HK-2 (cell line): ENCODE data around the gene RSPH10B.
"Not testable (repeated sequence)": the region's sequence is repeated elsewhere in the genome, so short reads cannot be mapped to it uniquely, and the experiment has no call there.

Experiments used
- DNase-seq: peaks from one replicate; pipeline ENCODE4 v3.0.0-alpha.2; 2018; ENCODE audit not compliant: unreplicated experiment

The RSPH10B gene

GRCh38 chr7:5926263-5926870, 44.1 kb downstream of the RSPH10B start:
- not testable (repeated sequence) for DNase-seq

GRCh38 chr7:5924630-5925029, 45.9 kb downstream of the RSPH10B start:
- not testable (repeated sequence) for DNase-seq

GRCh38 chr7:5924180-5924579, 46.3 kb downstream of the RSPH10B start:
- not testable (repeated sequence) for DNase-seq

GRCh38 chr7:5916529-5916928, 54.0 kb downstream of the RSPH10B start:
- not testable (repeated sequence) for DNase-seq

DNA sequence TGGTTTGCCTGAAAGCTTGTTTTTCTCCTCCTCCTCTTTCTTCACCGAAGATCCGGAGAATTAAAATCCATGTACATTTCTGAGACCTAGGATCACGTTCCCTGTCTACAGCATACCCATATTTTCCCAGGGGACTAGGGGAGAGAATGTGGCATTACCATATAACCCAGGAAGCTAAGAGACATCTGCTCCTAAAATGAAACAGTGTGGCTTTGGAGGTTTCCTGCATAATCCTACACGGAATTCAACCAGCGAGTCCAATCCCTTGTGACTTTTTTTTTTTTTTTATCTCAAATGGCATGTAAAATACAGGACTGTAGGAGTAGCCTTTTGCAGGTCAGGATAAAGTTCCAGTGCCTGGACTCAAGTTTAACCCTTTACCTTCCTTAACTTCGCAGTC, 61.7 kb downstream of the RSPH10B start:
- not testable (repeated sequence) for DNase-seq

GRCh38 chr7:5904726-5905125, 65.8 kb downstream of the RSPH10B start:
- not testable (repeated sequence) for DNase-seq

GRCh38 chr7:5903002-5903401, 67.5 kb downstream of the RSPH10B start:
- not testable (repeated sequence) for DNase-seq

DNA sequence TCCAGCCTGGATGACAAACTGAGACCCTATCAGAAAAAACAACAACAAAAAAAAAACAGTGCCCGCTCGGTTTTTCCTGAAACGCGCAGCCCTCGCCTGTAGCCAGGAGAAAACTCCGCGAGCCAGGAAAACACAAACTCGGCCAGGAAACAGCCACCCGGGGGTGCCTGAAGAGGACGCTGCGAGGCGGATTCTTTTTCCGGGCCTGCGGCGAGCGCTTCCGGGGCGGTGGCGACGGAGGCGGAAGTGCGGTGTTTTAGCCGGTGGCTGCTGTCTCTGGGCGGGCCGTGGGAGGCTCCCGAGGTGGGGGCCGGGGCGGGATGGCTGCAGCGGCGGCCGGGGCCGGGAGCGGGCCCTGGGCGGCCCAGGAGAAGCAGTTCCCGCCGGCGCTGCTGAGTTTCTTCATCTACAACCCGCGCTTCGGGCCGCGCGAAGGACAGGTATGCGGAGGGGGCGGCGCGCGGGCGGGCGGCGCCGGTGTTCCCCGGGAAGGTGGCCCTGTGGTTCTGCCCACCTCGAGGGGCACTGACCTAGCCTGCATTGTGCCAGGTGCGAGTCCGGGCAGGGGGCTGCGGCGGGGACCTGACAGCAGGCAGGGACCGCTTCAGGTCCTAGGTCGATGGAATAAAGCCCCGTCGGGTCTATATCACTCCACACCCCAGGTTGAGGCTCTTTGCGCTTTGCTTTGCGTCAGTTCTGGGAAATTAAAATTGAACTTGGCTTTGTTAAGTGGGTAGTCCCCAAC, 71.8 kb downstream of the RSPH10B start, which contains the start of gene CCZ1:
CCZ1 (plus strand) TSS at position 254 of the 745 bp plus-strand sequence; CDS start at position 321, 67 bp downstream.
- peak; percentile 61 for DNase-seq

GRCh38 chr7:5897369-5897919, 73.0 kb downstream of the RSPH10B start:
- DNase-seq = not testable (repeated sequence)

DNA sequence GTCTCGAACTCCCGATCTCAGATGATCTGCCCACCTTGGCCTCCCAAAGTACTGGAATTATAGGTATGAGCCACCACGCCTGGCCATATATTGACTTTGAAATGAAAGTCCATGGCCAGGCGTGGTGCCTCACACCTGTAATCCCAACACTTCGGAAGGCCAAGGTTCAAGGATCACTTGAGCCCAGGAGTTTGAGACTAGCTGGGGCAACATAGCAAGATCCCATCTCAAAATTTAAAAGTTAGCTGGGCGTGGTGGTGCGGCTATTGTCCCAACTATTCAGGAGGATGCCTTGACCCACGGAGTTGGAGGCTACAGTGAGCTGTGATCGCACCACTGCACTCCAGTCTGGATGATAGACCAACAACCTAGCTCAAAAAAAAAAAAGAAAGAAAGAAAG, 78.0 kb downstream of the RSPH10B start:
- DNase-seq = no peak

DNA sequence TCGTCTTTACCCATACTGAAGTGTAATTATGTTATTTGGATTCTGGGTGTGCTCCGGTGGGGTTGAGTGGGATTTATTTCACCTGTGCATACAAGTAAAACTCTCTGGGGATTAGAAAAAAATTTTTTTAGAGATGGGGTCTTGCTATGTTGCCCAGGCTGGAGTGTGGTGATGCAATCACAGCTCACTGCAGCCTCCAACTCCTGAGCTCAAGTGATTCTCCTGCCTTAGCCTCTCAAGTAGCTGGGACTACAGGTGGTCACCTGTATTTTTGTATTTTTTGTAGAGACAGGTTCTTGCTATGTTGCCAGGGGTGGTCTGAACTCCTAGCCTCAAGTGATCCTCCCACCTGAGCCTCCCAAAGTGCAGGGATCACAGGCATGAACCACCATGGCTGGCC, 80.2 kb downstream of the RSPH10B start:
- not testable (repeated sequence) for DNase-seq

DNA sequence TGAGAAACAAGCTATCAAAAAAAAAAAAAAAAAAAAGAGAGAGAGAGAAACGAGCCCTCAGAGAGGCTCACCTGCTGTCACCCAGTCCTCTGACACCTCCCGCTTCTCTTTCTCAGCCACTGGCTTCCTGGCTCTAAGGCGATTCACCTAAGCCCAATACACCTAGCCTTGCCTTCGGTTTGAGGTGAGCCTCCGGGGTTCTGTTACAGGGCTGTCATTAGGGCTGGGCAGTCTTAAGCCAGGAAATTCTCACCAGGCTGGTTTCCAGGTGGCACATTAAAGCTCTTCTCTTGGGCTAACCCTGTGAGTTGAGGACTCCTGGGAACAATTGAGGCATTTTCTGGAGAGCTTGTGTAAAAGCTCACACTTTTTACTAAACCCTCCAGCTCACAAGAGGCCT, 82.5 kb downstream of the RSPH10B start:
- DNase-seq = not testable (repeated sequence)

- not testable (repeated sequence) for DNase-seq
Observed at GRCh38 chr7:5884431-5884830, 86.1 kb downstream of the RSPH10B start.

GRCh38 chr7:5880106-5880505, 90.4 kb downstream of the RSPH10B start:
- not testable (repeated sequence) for DNase-seq

DNA sequence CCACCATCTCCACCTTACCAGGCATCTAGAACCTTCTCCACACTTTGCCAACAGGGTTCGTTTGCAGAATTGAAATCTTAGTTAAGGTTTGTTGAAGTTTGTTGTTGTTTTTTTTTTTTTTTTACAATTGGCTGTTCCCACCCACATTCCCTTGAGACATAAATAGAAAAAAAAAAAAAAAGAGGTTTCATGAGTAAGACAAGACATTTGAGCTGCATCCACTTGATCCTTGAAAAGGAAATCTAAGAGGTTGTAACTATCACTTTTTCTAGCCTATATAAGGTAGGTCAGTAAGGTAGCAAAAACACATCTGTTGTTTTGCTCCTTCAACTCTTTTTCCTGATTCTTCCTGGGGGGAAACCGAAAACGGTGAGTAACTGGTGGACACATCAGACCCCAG, 90.9 kb downstream of the RSPH10B start:
- DNase-seq = not testable (repeated sequence)
